HFFc6 (cell line): ENCODE data around the gene C16orf90. TPM values are rescaled to one million over a fixed set of nuclear protein-coding genes. Genes with fewer than 3 reads are reported as not detected.

ENCODE experiments used
- DNase-seq: peaks from one replicate; pipeline ENCODE4 v3.0.0-alpha.2; 2018
- H3K27ac Mint-ChIP-seq: 2 replicates; pipeline ENCODE4 v1.8.0; 2020; ENCODE audit warnings: mild to moderate bottlenecking, mixed read lengths
- H3K27me3 Mint-ChIP-seq: 2 replicates; pipeline ENCODE4 v1.8.0; 2021; ENCODE audit warnings: mild to moderate bottlenecking, moderate library complexity, mixed read lengths; ENCODE audit not compliant: insufficient read depth
- H3K36me3 Mint-ChIP-seq: 2 replicates; pipeline ENCODE4 v1.8.0; 2021; ENCODE audit warnings: low read depth, mixed read lengths
- H3K4me1 Mint-ChIP-seq: 2 replicates; pipeline ENCODE4 v1.8.0; 2020; ENCODE audit warnings: low read depth, mixed read lengths
- H3K4me3 Mint-ChIP-seq: 2 replicates; pipeline ENCODE4 v1.8.0; 2020; ENCODE audit warnings: mild to moderate bottlenecking, moderate library complexity, mixed read lengths
- H3K9me3 Mint-ChIP-seq: 2 replicates; pipeline ENCODE4 v1.8.0; 2020; ENCODE audit warnings: mild to moderate bottlenecking, mixed read lengths
- total RNA-seq, 6 experiments: library from RNA; stranded (reverse); fragmentation: NEBNext Ultra II Directional; extraction: Animal tissue kit (Norgen Biotek cat#: 25700); gene quantifications; 2 replicates in 1 of 6; 3 replicates in 5 of 6; pipeline ENCODE4 v1.2.3, GENCODE V29; 2021
- TF ChIP-seq, protein P1 (sequence below): fragments of 200-600 bp; sonication (generic); IDR thresholded peaks from 2 replicates; pipeline ENCODE4 v1.5.0; 2021; ENCODE audit warnings: antibody characterized with exemption, mild to moderate bottlenecking

Gene C16orf90
- total RNA-seq, 6 experiments from 2014 or later: not detected

DNA sequence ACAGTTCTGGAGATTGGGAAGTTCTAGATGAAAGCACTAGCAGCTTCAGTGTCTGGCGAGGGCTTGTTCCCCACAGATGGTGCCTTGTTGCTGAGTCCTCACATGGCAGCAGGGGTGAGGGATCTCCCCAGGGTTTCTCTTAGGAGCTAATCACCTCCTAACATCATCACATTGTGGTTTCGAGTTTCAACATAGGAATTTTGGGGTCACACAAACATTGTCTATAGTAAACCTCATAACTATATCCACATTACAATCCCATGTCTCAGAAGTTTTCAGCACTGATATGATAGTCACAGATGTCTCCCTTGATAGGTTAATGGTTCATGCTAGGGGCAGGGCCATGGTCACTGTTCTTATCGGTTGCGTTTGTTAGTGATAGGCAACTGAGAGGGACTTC is 19.3 kb upstream of the C16orf90 start:
- Mint-ChIP-seq H3K36me3 (peaks cover 40% of the 10 kb centered on the region), H3K4me1 (peaks cover 22% of the 10 kb centered on the region), H3K27me3 (no peaks in the 10 kb centered on the region; the same call in none of the 2 replicates), H3K9me3 (no peaks in the 10 kb centered on the region), H3K27ac (peak overlapping the region; percentile 69), H3K4me3 (no peak overlapping the region)
- peak; percentile 83 for DNase-seq
- TF ChIP-seq, protein P1, sequence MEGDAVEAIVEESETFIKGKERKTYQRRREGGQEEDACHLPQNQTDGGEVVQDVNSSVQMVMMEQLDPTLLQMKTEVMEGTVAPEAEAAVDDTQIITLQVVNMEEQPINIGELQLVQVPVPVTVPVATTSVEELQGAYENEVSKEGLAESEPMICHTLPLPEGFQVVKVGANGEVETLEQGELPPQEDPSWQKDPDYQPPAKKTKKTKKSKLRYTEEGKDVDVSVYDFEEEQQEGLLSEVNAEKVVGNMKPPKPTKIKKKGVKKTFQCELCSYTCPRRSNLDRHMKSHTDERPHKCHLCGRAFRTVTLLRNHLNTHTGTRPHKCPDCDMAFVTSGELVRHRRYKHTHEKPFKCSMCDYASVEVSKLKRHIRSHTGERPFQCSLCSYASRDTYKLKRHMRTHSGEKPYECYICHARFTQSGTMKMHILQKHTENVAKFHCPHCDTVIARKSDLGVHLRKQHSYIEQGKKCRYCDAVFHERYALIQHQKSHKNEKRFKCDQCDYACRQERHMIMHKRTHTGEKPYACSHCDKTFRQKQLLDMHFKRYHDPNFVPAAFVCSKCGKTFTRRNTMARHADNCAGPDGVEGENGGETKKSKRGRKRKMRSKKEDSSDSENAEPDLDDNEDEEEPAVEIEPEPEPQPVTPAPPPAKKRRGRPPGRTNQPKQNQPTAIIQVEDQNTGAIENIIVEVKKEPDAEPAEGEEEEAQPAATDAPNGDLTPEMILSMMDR: no peak

- Mint-ChIP-seq H3K4me1 (peaks cover 17% of the 10 kb centered on the region), H3K27me3 (no peaks in the 10 kb centered on the region; the same call in none of the 2 replicates), H3K9me3 (no peaks in the 10 kb centered on the region), H3K36me3 (peaks cover 35% of the 10 kb centered on the region), H3K4me3 (no peak overlapping the region), H3K27ac (peak overlapping the region; percentile 69)
- no peak for DNase-seq
- TF ChIP-seq, protein P1: no peak
Observed at GRCh38 chr16:3513892-3514583, 18.7 kb upstream of the C16orf90 start.

- Mint-ChIP-seq H3K36me3 (peaks cover 34% of the 10 kb centered on the region), H3K27me3 (no peaks in the 10 kb centered on the region; the same call in none of the 2 replicates), H3K4me3 (no peak overlapping the region), H3K9me3 (no peaks in the 10 kb centered on the region), H3K27ac (no peak overlapping the region), H3K4me1 (peaks cover 17% of the 10 kb centered on the region)
- TF ChIP-seq, protein P1: no peak
- no peak for DNase-seq
Observed at GRCh38 chr16:3511286-3512180, 16.2 kb upstream of the C16orf90 start.

DNA sequence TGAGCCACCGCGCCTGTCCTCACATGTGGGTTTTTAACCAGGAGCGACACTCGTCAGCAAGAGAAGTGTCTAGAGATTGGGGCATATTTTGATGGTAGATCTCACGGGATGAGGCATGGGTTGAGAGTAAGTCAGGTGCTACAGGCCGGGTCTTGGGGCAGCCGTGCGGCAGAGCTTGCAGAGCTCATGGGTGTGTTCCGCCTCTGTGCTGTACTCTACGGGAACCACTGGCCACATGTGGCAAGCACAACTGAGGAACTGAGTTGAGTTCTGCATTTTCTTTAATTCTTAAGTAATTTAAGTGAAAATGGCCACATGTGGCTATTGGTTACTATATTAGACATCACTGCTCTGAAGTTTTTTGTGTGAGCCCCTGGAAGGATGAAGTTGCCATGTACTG is 15.1 kb upstream of the C16orf90 start:
- Mint-ChIP-seq H3K27me3 (no peaks in the 10 kb centered on the region; the same call in none of the 2 replicates), H3K9me3 (no peaks in the 10 kb centered on the region), H3K27ac (no peak overlapping the region), H3K4me1 (peaks cover 17% of the 10 kb centered on the region), H3K36me3 (peaks cover 41% of the 10 kb centered on the region), H3K4me3 (no peak overlapping the region)
- DNase-seq: no peak
- TF ChIP-seq, protein P1: no peak

DNA sequence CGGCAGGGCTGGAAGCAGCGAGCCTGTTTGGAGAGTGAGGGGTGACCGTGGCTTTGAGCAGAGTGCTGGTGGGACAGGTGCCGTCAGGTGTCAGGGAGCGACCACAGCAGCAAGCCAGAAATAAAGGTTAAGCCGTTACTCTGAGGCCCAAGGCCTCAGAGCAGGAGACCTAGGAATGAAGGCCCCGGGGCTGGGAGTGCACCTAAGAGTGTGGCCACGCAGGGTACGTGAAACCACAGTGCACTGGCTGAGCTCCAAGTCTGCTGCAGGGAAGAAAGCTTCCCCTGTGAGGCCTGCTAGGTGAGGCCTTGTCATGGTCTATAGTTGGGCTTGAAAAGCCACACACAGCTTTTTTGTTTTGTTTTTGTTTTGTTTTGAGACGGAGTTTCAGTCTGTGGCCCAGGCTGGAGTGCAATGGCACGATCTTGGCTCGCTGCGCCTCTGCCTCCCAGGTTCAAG is 14.2 kb upstream of the C16orf90 start:
- Mint-ChIP-seq H3K27ac (no peak overlapping the region), H3K9me3 (no peaks in the 10 kb centered on the region), H3K4me1 (peaks cover 10% of the 10 kb centered on the region), H3K4me3 (no peak overlapping the region), H3K36me3 (peaks cover 35% of the 10 kb centered on the region), H3K27me3 (no peaks in the 10 kb centered on the region; the same call in 1 of the 2 replicates)
- DNase-seq: no peak
- TF ChIP-seq, protein P1: no peak
